NCI-H2029 treated with DMSO at 0.1 percent for 48 hours (cell line): ENCODE measurements around the gene CAMK1D.
"Not testable (repeated sequence)": the region's sequence is repeated elsewhere in the genome, so short reads cannot be mapped to it uniquely, and the experiment has no call there.

Experiments used
- DNase-seq: peaks from one replicate; lab custom pipeline; 2025; lab: John Stamatoyannopoulos, UW

Gene CAMK1D

GRCh38 chr10:12431151-12432101 is 82.1 kb downstream of the CAMK1D start:
- DNase-seq = no peak

- peak; percentile 36 for DNase-seq
Observed at GRCh38 chr10:12432402-12433189, 83.2 kb downstream of the CAMK1D start.

- peak; percentile 37 for DNase-seq
Observed at GRCh38 chr10:12434277-12434676, 84.9 kb downstream of the CAMK1D start.

DNA sequence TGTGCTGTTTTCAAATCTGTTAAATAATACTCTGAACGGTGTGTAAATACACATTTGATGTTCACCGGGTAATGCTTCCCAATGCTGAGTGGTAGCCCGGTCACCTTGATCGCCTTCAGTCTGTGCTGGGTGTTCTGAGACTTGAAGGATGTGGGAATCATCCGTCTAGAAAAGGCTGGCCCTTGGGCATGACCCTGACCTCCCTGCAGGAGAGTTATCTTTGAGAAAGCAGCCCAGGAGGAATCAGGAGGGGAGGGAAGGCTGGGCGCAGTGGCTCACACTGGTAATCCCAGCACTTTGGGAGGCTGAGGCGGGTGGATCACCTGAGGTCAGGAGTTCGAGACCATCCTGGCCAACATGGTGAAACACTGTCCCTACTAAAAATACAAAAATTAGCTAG is 85.3 kb downstream of the CAMK1D start:
- not testable (repeated sequence) for DNase-seq

GRCh38 chr10:12435348-12435747 is 86.0 kb downstream of the CAMK1D start:
- no peak for DNase-seq

GRCh38 chr10:12438919-12439692 is 89.8 kb downstream of the CAMK1D start:
- no peak for DNase-seq

GRCh38 chr10:12439767-12440166 is 90.4 kb downstream of the CAMK1D start:
- not testable (repeated sequence) for DNase-seq

- no peak for DNase-seq
Observed at GRCh38 chr10:12443026-12443425, 93.7 kb downstream of the CAMK1D start.

DNA sequence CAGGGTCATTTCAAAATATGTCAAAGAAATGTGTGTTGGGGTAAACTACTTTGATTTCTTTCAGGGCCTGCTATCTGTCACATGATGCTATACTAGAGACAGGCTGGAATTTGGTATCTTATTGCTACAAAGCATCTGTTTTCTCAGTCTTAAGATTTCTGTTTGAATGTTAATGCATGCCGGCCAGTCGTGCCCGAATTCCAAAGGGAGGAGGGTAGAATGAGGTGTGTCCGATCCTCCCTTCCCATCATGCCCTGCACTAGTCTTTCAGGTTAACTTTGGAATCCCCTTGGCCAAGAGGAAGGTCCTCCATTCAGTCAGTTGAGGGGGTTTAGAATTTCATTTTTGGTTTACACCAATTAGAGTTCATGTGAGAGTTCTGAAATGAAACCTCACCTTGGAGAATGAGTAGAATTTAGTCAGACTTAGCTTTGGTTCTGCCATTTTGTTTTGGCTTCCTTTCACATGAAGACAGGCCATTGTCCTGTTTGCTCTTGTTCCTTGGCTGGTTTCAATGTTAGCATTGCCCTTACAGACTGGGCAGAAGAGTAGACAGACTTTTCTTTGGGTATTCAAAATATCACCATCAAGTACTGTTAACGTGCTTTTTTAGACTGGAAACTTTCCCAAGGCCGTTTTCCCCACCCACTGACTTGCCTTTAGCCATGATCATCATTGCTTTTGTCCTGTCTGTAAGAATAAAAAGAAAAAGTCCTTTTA is 95.8 kb downstream of the CAMK1D start:
- no peak for DNase-seq

- DNase-seq = no peak
Observed at GRCh38 chr10:12445701-12446334, 96.5 kb downstream of the CAMK1D start.

DNA sequence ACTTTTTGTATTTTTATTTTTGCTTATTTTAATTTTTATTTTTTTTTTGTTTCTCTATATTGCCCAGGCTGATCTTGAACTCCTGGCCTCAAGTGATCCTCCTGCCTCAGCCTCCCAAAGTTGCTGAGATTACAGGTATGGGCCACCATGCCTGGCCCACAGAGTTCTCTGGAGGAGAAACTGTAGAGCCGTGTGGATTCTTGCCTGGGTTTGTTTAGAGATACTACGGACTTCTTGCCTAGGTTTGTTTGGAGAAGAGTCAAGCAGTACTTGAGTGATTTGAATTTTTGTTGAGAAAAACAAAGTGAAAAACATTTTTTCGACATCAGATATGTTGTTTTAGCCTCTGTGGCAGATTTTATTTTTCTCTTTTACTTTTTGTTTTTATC is 99.0 kb downstream of the CAMK1D start:
- no peak for DNase-seq

DNA sequence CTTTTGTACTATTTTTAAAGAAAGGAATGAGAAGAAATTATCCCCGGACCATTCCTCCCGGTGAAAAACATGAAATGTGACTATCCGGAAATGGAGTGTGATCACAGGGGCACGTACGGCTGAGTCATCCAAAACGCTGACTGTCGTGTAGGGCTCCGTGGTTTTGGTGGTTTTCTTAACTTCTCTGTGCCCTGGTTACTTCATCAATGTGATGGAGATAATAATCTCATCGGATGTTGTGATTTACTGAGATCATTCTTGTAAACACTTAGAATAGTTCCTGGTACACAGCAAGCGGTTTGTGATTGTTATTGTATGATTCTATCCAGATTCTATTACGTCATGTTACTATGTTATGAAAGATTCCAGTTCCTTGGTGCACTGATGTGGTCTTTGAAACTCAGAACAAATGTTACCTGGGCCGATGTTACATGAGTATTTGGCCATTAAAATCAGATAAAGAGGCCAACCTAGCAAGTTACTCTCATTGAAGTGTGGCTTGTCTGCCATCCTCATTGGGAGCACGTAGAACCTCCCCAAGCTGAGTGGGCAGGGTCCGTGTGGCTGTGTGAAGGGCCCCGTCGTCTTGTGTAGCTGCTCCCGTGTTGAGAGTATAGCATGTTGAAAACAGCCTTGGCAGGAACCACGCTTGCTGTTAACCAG is 99.5 kb downstream of the CAMK1D start:
- peak; percentile 43 for DNase-seq

- DNase-seq = no peak
Observed at GRCh38 chr10:12455318-12455717, 106.0 kb downstream of the CAMK1D start.

- no peak for DNase-seq
Observed at GRCh38 chr10:12455766-12456165, 106.4 kb downstream of the CAMK1D start.

GRCh38 chr10:12459340-12459739 is 110.0 kb downstream of the CAMK1D start:
- DNase-seq = no peak

- DNase-seq = no peak
Observed at GRCh38 chr10:12459762-12460161, 110.4 kb downstream of the CAMK1D start.

DNA sequence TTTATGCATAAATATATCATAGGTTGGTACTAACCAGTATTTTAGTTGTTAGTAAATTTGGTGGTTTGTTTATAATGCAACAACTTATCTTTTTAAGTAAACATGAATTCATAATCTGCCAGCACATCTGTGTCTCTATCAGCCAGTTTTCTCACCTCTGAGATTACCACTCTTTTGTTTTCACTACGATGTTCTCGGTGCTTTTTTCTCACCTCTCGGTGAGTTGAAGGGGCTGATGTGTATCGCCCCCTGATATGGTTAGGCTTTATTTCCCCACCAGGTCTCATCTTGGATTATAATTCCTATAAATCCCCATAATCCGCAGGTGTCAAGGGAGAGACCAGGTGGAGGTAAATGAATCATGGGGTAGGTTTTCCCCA is 114.1 kb downstream of the CAMK1D start:
- DNase-seq = no peak

DNA sequence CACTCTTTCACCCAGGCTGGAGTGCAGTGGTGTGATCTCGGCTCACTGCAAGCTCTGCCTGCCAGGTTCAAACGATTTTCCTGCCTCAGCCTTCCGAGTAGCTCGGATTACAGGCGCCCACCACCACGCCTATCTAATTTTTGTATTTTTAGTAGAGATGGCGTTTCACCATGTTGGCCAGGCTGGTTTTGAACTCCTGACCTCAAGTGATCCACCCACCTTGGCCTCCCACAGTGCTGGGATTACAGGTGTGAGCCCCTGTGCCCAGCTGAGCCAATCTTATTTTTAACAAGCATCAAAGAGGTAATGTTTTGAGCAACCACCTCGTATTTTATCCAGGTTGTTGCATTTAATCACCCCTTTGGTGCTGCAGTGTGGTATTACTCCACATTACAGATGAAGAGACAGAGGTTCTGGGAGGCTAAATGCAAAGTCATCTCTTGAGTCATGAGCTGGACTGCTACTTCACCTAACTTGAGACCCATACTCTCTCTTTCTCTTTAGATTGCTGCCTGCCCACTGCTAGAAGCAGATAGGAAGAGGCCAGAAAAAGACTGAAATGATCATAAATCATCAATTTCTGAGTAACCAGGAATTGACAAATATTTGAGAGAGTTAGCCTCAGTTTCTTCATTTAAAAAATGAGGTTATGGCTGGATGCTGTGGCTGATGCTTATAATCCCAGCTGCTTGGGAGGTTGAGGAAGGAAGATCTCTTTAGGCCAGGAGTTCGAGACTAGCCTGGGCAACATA is 116.2 kb downstream of the CAMK1D start:
- DNase-seq = no peak

DNA sequence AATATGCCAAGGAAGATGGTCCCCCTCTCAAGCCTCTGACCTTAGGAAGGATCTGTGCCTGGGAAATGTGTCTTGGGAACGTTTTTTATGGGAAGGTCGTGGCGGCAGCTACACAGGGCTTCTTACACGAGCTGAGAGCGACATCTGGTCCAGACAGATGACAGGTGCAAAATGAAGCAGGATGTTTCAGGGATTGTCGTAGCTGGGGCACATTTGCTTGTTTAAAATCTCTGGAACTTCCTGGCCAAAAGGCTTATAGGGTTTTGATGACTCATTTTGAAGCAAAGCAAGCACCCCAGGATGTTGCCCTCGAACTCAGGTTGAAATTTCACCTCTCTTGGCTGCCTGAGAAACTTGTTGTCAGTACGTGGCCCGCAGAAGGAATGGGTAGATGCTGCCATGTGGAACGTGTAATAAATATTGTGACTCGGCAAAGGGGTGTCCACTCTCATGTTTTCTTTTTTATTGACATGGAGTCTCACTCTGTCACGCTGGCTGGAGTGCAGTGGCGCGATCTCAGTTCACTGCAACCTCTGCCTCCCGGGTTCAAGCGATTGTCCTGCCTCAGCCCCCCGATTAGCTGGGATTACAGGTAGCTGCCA is 117.5 kb downstream of the CAMK1D start:
- DNase-seq = no peak
